Activated CD8-positive, alpha-beta memory T cell treated with anti-CD3 and anti-CD28 coated beads, Interleukin-2, amount 50 U/mL, for 1 hour (primary cell): ENCODE data around the gene MKRN2.
"Not testable (repeated sequence)": the region's sequence is repeated elsewhere in the genome, so short reads cannot be mapped to it uniquely, and the experiment has no call there.

Experiments used
- DNase-seq: peaks from one replicate; pipeline ENCODE4 v3.0.0-alpha.2; 2020; ENCODE audit errors: extremely low read depth

Gene MKRN2, protein sequence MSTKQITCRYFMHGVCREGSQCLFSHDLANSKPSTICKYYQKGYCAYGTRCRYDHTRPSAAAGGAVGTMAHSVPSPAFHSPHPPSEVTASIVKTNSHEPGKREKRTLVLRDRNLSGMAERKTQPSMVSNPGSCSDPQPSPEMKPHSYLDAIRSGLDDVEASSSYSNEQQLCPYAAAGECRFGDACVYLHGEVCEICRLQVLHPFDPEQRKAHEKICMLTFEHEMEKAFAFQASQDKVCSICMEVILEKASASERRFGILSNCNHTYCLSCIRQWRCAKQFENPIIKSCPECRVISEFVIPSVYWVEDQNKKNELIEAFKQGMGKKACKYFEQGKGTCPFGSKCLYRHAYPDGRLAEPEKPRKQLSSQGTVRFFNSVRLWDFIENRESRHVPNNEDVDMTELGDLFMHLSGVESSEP

DNA sequence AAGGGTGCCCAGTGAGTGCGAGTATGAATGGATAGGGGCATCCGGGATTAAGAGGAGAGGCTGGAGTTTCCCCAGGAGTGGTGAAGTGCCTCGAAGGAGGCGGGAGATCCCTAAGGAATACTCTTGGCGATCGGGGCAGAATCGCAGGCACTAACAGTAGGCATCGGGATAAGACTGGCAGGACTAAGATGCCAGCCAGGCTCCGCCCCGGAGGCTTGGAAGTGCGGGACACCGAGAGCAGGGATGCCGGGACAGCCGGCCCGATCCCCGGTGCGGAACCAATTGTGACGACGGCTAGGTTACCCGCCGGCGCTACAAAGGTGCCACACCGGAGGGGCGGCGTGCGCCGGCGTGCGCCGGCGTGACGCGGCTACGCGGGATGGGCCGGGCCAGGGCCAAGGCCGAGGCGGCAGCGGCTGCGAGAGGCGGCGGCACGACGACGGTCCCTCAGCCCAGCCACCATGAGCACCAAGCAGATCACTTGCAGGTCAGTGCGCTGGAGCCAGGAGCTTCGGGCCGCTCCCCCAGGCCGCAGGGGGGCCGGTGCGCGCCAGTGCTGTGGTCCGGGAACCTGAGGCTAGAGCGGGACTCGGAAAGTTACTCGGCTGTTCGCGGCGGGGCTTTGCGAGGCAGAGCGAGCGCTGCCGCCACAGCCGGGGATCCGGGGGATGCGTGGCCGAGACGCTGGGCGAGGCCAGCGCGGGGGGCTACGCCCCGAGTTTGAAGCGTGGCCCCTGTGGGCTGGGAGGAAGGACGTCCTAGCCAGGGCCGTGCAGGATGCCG lies at the start of gene MKRN2:
Gene MKRN2, plus strand, starts transcription at position 398 of the 783 bp plus-strand sequence. Its CDS starts 64 bp downstream, at position 462.
- peak; percentile 29 for DNase-seq

- no peak for DNase-seq
Measured at GRCh38 chr3:12507591-12508281, 49.2 kb upstream of the MKRN2 start.

DNA sequence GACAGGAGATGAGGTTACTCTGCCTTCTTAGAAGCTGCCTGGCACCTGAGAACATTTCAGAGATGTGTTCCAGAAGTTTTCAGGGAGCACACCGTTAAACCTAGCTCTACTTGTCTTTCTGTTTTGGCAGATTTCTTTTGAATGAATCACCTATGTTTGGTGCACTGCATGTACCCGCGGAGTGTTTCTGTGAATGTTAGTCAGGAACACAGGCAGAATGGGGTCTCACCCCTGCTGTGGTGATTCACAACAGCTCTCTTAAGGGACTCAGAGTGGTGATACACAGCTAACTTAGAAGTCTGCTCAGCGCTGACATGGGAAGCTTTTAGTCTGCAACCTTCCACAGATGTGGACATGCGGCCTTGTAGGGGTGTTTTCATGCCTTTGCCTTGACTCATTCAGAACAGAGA lies 48.6 kb upstream of the MKRN2 start:
- DNase-seq, result no peak

DNA sequence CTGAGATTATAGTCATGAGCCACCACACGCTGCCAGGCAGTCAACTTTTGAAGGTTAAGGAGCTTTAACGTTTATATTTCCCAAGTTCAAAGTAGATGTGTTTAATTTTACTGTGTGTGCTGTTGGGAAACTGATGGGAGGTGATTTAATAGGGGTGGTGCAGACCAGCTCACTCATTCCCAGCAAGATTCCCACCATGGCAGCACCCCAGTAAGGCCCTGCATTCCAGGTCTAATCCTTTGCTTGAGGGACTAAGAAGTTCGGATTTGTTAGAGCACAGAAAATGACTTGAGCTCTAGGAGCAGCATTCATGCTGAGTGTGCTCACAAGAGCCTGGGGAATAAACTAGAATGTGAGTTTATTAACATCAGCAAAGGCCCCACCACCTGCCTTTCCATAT lies 47.4 kb upstream of the MKRN2 start:
- DNase-seq, result no peak

DNA sequence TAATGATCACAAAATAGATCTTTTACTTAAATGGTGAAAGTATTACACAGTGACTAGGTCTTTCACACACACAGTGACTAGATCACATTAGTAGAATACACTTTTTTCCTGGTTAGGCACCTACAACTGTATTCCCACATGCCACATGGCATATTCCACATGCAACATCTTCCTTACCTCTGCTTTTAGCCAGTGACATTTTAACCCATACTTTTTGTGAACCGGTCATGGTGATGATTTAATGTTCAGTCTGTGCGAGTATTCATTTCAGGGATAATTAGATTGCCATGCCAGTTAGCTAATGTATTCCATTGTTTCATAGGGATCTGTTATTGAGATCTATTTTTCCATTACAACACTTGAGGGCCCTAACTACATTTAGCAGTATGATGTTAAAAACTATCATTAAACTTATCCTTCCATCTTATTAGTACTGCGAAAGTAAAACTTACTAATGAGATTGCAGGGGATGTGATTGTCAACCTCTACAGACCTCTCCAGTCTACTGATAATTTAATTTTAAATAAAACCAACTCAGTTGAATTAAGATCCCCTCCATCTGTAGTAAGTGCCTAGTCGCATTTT lies 44.3 kb upstream of the MKRN2 start:
- no peak for DNase-seq

- no peak for DNase-seq
Measured at GRCh38 chr3:12513694-12514446, 43.0 kb upstream of the MKRN2 start.

GRCh38 chr3:12515631-12516030 lies 41.3 kb upstream of the MKRN2 start:
- DNase-seq, result no peak

DNA sequence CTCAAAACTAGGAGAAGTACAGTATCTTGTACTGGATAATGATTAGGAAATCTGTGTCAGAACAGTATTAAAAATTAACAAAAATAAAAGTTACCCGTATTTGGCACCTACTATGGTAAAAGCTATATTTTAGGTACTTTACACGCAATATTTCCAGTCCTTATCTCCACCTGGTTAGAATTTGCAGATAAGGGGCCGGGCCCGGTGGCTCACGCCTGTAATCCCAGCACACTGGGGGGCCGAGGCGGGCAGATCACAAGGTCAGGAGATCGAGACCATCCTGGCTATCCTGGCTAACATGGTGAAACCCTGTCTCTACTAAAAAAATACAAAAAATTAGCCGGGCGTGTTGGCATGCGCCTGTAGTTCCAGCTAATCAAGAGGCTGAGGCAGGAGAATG lies 40.0 kb upstream of the MKRN2 start:
- DNase-seq, result no peak

DNA sequence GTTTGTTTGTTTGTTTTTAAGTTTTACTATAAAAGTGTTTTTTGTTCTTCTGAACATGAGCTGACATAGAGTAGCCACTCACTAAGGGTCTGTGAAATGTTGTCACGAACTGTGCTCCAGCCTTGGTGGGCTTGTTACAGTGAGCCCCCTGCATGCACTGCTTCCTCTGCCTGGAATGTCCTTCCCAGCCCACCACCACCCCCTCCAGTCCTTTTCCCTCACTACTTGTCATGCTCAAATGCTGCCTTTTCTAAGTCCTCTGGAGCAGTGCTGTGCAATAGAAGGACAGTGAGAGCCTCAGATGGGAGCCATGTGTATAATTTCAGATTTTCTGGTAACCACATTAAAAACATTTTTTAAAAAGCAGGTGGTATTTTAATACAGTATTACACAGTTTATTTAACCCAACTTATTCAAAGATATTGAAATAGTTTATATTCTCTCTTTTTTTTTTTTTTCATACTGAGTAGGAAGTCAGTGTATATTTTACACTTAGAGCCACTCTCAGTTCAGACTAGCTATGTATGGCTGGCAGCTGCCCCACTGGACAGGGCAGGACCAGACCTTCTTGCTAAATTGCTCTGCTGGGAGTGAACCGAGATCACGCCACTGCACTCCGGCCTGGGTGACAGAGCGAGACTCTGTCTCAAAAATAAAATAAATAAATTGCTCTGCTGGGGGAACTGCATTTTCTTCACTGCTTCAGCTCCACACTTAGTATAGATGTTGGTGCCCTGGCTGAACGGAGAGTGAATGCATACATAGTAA lies 38.4 kb upstream of the MKRN2 start:
- DNase-seq, result no peak

- no peak for DNase-seq
Measured at GRCh38 chr3:12521010-12521409, 35.9 kb upstream of the MKRN2 start.

- no peak for DNase-seq
Measured at GRCh38 chr3:12522721-12523120, 34.2 kb upstream of the MKRN2 start.

GRCh38 chr3:12527757-12528143 lies 29.1 kb upstream of the MKRN2 start:
- DNase-seq, result no peak

GRCh38 chr3:12532182-12532581 lies 24.7 kb upstream of the MKRN2 start:
- DNase-seq, result no peak

DNA sequence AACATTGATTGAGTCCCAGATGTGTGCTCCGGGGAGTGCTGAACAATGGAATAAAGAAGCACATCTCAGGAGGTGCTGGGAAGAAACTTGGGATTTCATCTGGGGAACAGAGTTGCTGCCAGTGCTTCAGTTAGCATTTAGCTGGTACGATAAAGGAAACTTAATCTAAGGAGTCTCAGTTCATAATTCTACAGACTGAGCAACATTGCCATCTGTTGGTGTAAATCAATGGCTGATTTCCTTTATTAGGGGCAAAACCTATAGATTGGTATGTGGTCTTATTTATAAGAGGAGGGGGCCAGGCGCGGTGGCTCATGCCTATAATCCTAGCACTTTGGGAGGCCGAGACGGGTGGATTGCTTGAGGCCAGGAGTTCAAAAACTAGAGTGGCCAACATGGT lies 20.5 kb upstream of the MKRN2 start:
- no peak for DNase-seq

DNA sequence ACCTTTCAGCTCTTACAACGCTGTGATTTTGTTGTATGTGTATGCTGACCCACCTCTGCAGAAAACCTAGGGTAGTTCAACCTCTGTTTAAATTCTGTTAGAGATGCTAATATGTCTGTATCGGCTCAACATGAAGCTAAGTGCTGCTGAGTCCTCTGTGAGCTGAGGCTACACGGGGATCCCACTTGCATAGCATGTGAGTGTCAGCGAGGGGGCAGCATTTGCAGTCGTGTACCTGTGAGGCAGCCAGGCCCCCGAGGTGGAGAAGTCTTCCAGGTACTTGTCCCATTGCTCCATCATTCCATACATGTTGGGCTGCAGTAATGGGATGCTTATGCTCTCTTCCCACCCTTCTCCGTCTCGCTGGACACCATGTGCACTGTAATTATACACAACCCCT lies 15.3 kb upstream of the MKRN2 start:
- DNase-seq, result no peak

GRCh38 chr3:12543497-12543896 lies 13.4 kb upstream of the MKRN2 start:
- not testable (repeated sequence) for DNase-seq

- DNase-seq, result no peak
Measured at GRCh38 chr3:12544652-12545472, 12.0 kb upstream of the MKRN2 start.

DNA sequence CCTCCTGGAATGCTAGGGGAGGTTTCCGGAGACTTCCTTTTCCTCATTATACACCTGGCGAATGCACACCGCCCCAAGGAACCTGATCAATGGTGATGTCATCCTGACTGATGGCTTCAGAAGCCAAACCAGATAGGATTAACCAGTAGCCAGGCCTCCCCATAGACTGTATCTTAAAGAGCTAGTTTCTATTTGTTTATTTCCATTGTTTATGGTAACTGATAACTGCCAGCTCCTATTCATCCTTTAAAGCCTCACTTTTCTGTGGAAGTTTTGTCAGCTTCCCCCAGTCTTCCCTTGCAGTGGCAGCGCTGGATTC lies 11.5 kb upstream of the MKRN2 start, which contains the start of gene MKRN2OS:
Gene MKRN2OS, minus strand, starts transcription at position 27 of the 319 bp plus-strand sequence. CDS start 35 bp downstream, outside the sequence.
- no peak for DNase-seq

GRCh38 chr3:12549971-12550760 lies 6.7 kb upstream of the MKRN2 start:
- no peak for DNase-seq
